ENCODE results near the gene ELMO2.

The ELMO2 gene

DNA sequence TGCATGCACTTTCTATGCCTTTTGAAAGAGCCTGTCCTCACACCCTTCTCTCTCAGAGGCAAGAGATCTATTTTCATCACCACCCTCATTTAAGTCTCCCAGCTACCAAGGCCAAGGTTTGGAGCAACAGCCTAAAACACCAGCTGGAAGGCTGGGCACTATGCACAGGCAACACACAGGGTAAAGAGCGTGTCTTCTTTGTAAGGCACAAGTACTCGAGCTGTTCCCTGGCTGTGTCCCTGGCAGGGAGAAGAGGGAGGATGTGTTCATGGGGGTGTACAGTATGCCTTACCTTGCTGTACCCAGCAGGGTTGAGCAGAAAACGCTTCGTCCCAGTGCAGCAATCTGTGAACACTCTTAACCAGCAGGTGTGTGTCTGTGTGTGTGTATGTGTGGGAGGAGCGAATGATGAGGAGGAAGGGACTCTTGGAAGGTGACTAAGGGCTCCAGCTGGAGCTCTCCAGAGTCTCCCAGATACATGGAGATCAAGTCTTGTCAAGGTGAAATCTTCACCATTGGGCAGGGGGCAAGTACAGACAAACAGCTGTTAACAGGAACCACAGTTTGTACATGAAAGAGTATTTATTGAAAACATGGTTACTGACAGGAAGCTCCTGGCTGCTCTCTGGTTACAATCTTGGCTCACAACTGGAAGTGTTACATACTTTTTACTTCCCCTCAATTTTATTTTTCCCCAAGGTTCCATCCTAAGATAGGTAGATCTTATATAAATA is 40.8 kb downstream of the ELMO2 start:
- no peak overlapping the region for H3K4me3 ChIP-seq (ENCODE audit: low read depth, low read length)
- TF ChIP-seq CTCF (IDR thresholded peaks at IDR 0.05; ENCODE audit: control insufficient read depth, extremely low read depth, insufficient read depth): no peak
- DNase-seq (ENCODE audit: low read depth): no peak

DNA sequence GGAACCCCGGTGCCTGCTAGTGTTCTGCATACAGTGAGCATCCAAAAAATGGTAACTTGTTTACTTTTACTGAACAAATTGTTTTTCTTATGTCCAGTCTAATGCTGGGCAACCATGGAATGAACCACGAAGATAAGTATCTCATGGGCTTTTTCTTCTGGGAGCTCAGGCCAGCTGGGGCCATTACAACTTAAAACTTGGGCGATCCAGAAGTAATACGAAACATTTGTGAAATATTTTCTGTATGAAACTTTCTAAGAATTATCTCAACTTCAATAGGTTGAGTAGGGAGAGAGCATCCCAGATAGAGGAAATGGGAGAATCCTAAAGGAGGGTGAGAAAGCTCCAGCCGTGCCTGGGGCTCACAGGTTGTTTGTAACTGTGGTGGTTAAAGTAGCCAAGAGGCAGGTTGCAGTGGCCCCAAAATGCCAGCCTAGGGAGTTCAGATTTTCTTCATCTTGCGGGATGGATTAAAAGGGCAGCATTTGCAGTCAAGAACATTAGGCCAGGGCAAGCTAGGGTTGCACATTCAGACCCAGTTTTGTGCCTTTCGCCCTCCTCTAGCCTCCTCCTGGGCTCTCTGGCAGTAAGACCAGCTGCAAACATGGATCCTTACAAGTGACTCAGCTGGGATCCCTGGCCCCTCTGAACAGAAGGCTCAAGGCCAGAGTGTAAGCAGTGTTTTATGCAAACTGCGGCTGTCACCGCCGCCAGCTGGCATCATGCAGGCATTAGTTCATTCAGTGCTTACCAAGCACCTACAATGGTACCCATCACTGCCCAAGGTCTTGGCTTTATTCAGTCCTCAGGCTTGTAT is 41.5 kb downstream of the ELMO2 start:
- no peak for TF ChIP-seq CTCF (IDR thresholded peaks at IDR 0.05; ENCODE audit: control insufficient read depth, extremely low read depth, insufficient read depth)
- peak overlapping the region; percentile 96 for H3K4me3 ChIP-seq (ENCODE audit: low read depth, low read length)
- no peak for DNase-seq (ENCODE audit: low read depth)

- DNase-seq (ENCODE audit: low read depth): peak; percentile 71
- TF ChIP-seq CTCF (IDR thresholded peaks at IDR 0.05; ENCODE audit: control insufficient read depth, extremely low read depth, insufficient read depth): no peak
- peak overlapping the region; percentile 96 for H3K4me3 ChIP-seq (ENCODE audit: low read depth, low read length)
Observed at GRCh38 chr20:46363874-46364669, 42.3 kb downstream of the ELMO2 start.

DNA sequence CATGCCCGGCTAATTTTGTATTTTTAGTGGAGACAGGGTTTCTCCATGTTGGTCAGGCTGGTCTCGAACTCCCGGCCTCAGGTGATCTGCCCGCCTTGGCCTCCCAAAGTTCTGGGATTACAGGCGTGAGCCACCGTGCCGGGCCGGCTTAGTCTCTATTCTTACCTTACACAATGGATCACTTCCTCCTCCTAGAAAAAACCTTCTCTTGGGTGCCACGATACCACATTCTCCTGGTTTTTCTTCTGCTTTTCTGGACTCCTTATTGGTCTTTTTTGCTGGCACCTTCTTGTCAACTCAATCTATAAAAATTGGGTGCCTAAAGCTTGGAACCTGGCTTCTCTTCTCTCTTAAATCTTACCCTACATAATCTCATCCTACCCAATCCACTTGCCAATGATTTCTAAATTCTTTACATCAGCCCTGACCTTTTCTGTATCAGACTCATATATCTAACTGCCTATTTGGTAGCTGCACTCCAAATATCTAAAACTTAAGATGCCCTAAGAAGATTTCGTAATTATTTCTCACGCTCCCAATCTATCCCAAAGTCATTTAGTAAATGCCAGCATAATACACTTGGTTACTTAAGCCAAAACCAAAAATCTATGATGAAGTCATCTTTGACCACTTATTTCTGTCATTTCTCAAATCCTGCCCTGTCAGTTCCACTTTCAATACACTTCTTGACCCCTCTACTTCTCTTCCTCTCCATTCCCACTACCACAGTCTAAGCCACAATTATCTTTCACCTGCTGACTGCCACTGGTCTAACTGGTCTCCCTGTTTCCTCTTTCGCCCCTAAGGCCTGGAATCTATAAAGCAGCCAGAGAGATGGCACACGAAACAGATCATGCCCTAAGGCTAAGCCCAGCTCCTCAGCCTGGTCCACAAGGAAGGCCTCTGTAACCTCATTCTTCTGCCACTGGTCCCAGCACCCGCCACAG is 43.2 kb downstream of the ELMO2 start:
- no peak for TF ChIP-seq CTCF (IDR thresholded peaks at IDR 0.05; ENCODE audit: control insufficient read depth, extremely low read depth, insufficient read depth)
- H3K4me3 ChIP-seq (ENCODE audit: low read depth, low read length): peak overlapping the region; percentile 96
- DNase-seq (ENCODE audit: low read depth): peak; percentile 11

- DNase-seq (ENCODE audit: low read depth): no peak
- no peak for TF ChIP-seq CTCF (IDR thresholded peaks at IDR 0.05; ENCODE audit: control insufficient read depth, extremely low read depth, insufficient read depth)
- no peak overlapping the region for H3K4me3 ChIP-seq (ENCODE audit: low read depth, low read length)
Observed at GRCh38 chr20:46361811-46362210, 44.6 kb downstream of the ELMO2 start.

DNA sequence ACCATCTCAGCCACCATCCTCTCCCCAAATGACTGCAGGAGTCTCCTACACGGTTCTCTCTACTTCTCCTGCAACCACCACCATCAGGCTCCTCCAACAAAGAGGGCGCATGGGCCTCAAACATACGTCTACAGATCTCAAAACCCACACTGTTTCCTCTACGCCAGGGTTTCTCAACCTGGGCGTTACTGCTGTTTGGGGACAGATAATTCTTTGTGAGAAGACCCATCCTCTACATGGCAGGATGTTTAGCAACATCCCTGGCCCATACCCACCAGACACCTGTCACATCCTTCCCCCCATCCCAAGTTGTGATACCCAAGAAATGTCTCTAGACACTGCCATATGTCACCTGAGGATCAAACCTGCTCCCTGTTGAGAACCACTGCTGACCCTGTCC is 45.0 kb downstream of the ELMO2 start:
- DNase-seq (ENCODE audit: low read depth): no peak
- no peak for TF ChIP-seq CTCF (IDR thresholded peaks at IDR 0.05; ENCODE audit: control insufficient read depth, extremely low read depth, insufficient read depth)
- H3K4me3 ChIP-seq (ENCODE audit: low read depth, low read length): no peak overlapping the region
